OCI-LY1 (cell line): ENCODE data around the gene CLDN19.
"Not testable (repeated sequence)": the region's sequence is repeated elsewhere in the genome, so short reads cannot be mapped to it uniquely, and the experiment has no call there.

Source experiments
- EZH2 ChIP-seq: fragments of 200-600 bp; sonication (generic), shearing (Covaris generic); IDR thresholded peaks from 2 replicates; pipeline ENCODE4 v1.8.0; 2017; ENCODE audit warnings: borderline replicate concordance, mixed run types, mild to moderate bottlenecking, antibody characterized with exemption, low read length, moderate library complexity, mixed read lengths
- TF ChIP-seq, protein P1 (sequence below): fragments of 200-600 bp; sonication (generic), shearing (Covaris generic); IDR thresholded peaks from 2 replicates; pipeline ENCODE4 v1.5.1; 2017; ENCODE audit warnings: mild to moderate bottlenecking, antibody characterized with exemption, low read length, moderate library complexity, mixed read lengths

DNA sequence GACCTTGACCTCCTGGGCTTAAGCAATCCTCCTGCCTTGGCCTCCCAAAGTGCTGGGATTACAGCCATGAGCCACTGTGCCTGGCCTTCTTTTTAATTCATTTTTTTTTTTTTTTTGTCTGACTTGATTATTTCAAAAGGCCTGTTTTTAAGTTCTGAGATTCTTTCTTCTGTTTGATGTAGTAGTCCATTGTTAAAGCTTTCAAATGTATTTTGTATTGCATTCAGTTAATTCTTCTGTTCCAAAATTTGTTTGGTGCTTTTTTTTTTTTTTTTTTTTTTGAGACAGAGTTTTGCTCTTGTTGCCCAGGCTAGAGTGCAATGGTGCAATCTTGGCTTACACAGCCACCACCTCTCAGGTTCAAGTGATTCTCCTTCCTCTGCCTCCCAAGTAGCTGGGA, 25.6 kb downstream of the CLDN19 start:
- TF ChIP-seq, protein P1, sequence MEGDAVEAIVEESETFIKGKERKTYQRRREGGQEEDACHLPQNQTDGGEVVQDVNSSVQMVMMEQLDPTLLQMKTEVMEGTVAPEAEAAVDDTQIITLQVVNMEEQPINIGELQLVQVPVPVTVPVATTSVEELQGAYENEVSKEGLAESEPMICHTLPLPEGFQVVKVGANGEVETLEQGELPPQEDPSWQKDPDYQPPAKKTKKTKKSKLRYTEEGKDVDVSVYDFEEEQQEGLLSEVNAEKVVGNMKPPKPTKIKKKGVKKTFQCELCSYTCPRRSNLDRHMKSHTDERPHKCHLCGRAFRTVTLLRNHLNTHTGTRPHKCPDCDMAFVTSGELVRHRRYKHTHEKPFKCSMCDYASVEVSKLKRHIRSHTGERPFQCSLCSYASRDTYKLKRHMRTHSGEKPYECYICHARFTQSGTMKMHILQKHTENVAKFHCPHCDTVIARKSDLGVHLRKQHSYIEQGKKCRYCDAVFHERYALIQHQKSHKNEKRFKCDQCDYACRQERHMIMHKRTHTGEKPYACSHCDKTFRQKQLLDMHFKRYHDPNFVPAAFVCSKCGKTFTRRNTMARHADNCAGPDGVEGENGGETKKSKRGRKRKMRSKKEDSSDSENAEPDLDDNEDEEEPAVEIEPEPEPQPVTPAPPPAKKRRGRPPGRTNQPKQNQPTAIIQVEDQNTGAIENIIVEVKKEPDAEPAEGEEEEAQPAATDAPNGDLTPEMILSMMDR, result not testable (repeated sequence)
- TF ChIP-seq EZH2, result not testable (repeated sequence)
